Adrenal gland (tissue), 12 donors: ENCODE measurements around the gene CNOT2. TPM values are rescaled to one million over a fixed set of nuclear protein-coding genes. Genes with fewer than 3 reads are reported as not detected.

Experiments
- DNase-seq, 7 donors: peaks; one replicate each; pipeline ENCODE4 v3.0.0-alpha.2; 2019 to 2020
- H3K27ac ChIP-seq, 5 donors: fragments of 200-600 bp; sonication (generic) in 4 of 5; 1 replicate in 3 of 5; 2 replicates in 2 of 5; pipeline versions ENCODE4 v1.5.1 to v1.8.0; 2016 to 2020; ENCODE audit warnings: mild to moderate bottlenecking in 1 of 5
- H3K27me3 ChIP-seq: fragments of 200-600 bp; 2 replicates; pipeline ENCODE4 v1.8.0; 2021
- H3K36me3 ChIP-seq, 2 donors: fragments of 200-600 bp; replicated peaks in 1 of 2; 1 replicate in 1 of 2; 2 replicates in 1 of 2; pipeline versions ENCODE4 v1.5.1 to v1.8.0; 2018 to 2022
- H3K4me1 ChIP-seq, 2 donors: fragments of 200-600 bp; replicated peaks in 1 of 2; 1 replicate in 1 of 2; 2 replicates in 1 of 2; pipeline versions ENCODE4 v1.5.1 to v1.8.0; 2018 to 2021
- H3K4me3 ChIP-seq, 4 donors: fragments of 200-600 bp; sonication (generic) in 3 of 4; one replicate each; pipeline ENCODE4 v1.5.1; 2016 to 2018
- H3K9me3 ChIP-seq, 3 donors: fragments of 200-600 bp; sonication (generic) in 1 of 3; replicated peaks in 1 of 3; 1 replicate in 2 of 3; 2 replicates in 1 of 3; pipeline versions ENCODE4 v1.5.1 to v1.8.0; 2016 to 2021
- POLR2A ChIP-seq, 2 donors: fragments of 450-650 bp; IDR thresholded peaks; one replicate each; pipeline ENCODE4 v1.6.1; 2017; ENCODE audit warnings: antibody characterized with exemption in 2 of 2, mild to moderate bottlenecking in 2 of 2, moderate library complexity in 1 of 2
- WGBS, 4 donors: extraction: QIAGEN DNeasy Blood & Tissue Kit in 2 of 4; methylation state at CpG; one replicate each; pipeline versions ENCODE4 v1.1.5 to v1.1.7; 2013 to 2017; 5-methylcytosine and 5-hydroxymethylcytosine counted together
- intact Hi-C, 2 donors: fragments of 100-400 bp; cut with DNase I; formaldehyde crosslinking; loops; one replicate each; pipeline versions ENCODE4 v1.14.1 to v1.15.0; 2022 to 2023
- polyA plus RNA-seq, 3 donors: library from polyadenylated mRNA; stranded (reverse); fragments of 200-250 nt in 2 of 3; fragments of 350-450 nt in 1 of 3; fragmentation: Illumina TruSeq in 1 of 3; extraction: RNeasy Lipid Tissue Mini Kit (QIAGEN cat#74804) in 1 of 3; gene quantifications; one replicate each; pipeline ENCODE4 v1.2.3, GENCODE V29; 2013 to 2014
- total RNA-seq, 9 donors: library from RNA; depleted of rRNA in 4 of 9; stranded (reverse); fragments of >200 nt in 4 of 9; fragments of 120-200 nt in 1 of 9; fragmentation: NEBNext Ultra II Directional in 1 of 9; extraction: Animal tissue kit (Norgen Biotek cat#: 25700) in 1 of 9; gene quantifications; one replicate each; pipeline versions ENCODE4 v1.1.0 to v1.2.4, GENCODE V29; 2013 to 2023
- TF ChIP-seq, protein P1 (sequence below), 6 experiments: fragments of 450-650 bp in 4 of 6; fragments of 200-600 bp in 2 of 6; sonication (generic) in 1 of 6; IDR thresholded peaks; 1 replicate in 5 of 6; 2 replicates in 1 of 6; pipeline versions ENCODE4 v1.5.1 to v1.8.0; 2016 to 2021; ENCODE audit warnings: antibody characterized with exemption in 6 of 6, mild to moderate bottlenecking in 2 of 6, moderate library complexity in 1 of 6
- donor health status: healthy with polysubstance abuse.
- donor health status: Bipolar disorder and iron deficiency.
- donor health status: DM: yes; HTN: yes; CAD: no.
- donor health status: DM: no; HTN: no; CAD: no.
- donor health status: DM: no; HTN: no; CAD: no.
- donor health status: DM: yes; HTN: yes; CAD: no.

Gene CNOT2
- total and polyA plus RNA-seq, 12 donors: 33.4 to 127 (median 57.1) TPM

DNA sequence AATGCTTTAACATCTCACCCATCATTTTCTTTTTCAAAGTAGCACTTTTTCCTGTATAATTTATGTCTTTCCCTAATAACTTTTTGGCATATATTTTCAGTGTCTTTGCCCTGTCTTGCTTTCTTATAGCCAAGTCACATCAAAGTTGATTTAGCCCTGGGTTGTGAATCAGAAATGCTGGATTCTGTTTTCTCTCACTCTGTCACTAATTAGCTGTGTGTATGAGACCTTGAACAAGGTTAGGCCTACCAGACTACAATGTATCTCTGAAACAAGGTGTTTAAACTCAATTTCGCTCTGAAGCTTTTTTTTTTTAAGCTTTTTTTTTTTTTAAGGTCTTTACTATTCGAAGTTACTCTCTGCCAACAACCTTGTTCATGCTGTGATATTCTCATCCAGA, 25.7 kb downstream of the CNOT2 start:
- 51 to 63% (median 55%) methylated on average over 2 of the region's 2 CpGs for WGBS, 4 donors
- no peak for TF ChIP-seq POLR2A (IDR thresholded peaks at IDR 0.05)
- TF ChIP-seq, protein P1, sequence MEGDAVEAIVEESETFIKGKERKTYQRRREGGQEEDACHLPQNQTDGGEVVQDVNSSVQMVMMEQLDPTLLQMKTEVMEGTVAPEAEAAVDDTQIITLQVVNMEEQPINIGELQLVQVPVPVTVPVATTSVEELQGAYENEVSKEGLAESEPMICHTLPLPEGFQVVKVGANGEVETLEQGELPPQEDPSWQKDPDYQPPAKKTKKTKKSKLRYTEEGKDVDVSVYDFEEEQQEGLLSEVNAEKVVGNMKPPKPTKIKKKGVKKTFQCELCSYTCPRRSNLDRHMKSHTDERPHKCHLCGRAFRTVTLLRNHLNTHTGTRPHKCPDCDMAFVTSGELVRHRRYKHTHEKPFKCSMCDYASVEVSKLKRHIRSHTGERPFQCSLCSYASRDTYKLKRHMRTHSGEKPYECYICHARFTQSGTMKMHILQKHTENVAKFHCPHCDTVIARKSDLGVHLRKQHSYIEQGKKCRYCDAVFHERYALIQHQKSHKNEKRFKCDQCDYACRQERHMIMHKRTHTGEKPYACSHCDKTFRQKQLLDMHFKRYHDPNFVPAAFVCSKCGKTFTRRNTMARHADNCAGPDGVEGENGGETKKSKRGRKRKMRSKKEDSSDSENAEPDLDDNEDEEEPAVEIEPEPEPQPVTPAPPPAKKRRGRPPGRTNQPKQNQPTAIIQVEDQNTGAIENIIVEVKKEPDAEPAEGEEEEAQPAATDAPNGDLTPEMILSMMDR (IDR thresholded peaks at IDR 0.05): no peak
- DNase-seq: no peak
- Histone ChIP-seq H3K4me1 (peaks cover 0 to 44% of the 10 kb centered on the region in 2 donors), H3K27ac (no peak overlapping the region), H3K36me3 (no peaks in the 10 kb centered on the region), H3K9me3 (no peaks in the 10 kb centered on the region), H3K27me3 (no peaks in the 10 kb centered on the region), H3K4me3 (no peak overlapping the region)
- intact Hi-C loops: no loop called here

DNA sequence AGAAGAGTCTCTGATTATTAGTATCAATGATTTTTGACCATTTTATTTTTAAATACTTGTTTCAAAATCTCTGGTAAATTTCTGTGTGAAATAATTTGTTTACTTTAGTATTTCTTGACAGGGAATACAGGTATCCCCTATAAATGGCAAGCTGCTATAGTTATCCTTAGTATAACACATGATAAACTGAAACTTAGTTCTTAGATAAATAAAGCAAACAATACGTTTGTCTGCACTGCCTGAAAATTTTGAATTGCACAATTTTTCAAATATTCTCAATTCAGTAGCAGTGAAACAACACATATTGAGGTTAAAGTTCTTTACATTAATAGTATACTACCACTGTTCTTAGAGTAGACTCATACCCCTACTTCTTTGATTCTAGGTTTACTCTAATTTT, 26.9 kb downstream of the CNOT2 start:
- no peak for DNase-seq
- no peak overlapping the region for H3K4me3 ChIP-seq
- H3K27ac ChIP-seq: no peak overlapping the region
- H3K27me3 ChIP-seq: no peaks in the 10 kb centered on the region
- intact Hi-C loops: no loop called here
- TF ChIP-seq POLR2A (IDR thresholded peaks at IDR 0.05): no peak
- TF ChIP-seq, protein P1 (IDR thresholded peaks at IDR 0.05): no peak
- peaks cover 0 to 44% of the 10 kb centered on the region in 2 donors for H3K4me1 ChIP-seq
- no peaks in the 10 kb centered on the region for H3K36me3 ChIP-seq
- no peaks in the 10 kb centered on the region for H3K9me3 ChIP-seq
- 46 to 59% (median 54%) methylated on average over 1 of the region's 1 CpG for WGBS, 4 donors

DNA sequence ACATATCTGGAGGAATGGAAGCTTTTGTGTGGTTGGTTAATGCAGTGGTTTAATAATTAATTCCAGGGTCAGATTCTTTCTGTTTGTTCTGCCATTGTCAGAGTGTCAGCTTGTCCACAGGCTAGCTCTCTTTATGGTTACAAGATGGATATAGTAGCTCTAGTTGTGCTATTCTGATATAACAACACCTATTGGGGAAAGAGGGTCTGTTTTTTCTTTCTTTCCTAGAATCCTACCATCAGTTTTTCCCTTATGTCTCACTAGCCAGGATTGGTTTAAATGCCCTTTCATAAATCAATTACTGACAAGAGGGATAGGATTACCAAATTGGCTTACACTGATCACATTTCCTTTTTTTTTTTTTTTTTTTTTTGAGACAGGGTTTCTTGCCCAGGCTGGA, 27.8 kb downstream of the CNOT2 start:
- no peak for TF ChIP-seq POLR2A (IDR thresholded peaks at IDR 0.05)
- TF ChIP-seq, protein P1 (IDR thresholded peaks at IDR 0.05): no peak
- Histone ChIP-seq H3K36me3 (no peaks in the 10 kb centered on the region), H3K4me1 (peaks cover 0 to 39% of the 10 kb centered on the region in 2 donors), H3K27me3 (no peaks in the 10 kb centered on the region), H3K4me3 (no peak overlapping the region), H3K9me3 (no peaks in the 10 kb centered on the region), H3K27ac (no peak overlapping the region)
- DNase-seq: no peak
- intact Hi-C loops: no loop called here

DNA sequence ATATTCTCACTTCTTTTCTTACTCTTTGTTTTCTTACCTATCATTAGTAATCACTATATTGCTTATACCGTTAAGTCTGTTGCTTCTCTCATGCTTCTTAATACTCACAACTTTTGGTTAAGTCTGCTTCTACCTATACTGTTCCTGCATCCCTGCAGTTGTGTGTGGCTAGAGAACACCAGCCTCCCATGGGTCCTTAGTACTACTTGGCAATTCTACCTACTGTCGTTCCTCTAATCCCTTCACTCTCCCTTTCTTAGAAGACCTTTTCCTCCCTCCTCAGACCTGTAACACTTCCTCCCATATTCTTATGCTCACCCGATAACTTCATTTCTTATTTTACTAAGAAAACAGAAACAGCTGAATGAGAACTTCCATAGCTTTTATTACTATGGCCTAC, 29.3 kb downstream of the CNOT2 start:
- Histone ChIP-seq H3K27ac (no peak overlapping the region), H3K36me3 (no peaks in the 10 kb centered on the region), H3K9me3 (no peaks in the 10 kb centered on the region), H3K4me3 (no peak overlapping the region), H3K27me3 (no peaks in the 10 kb centered on the region), H3K4me1 (peaks cover 0 to 39% of the 10 kb centered on the region in 2 donors)
- TF ChIP-seq, protein P1 (IDR thresholded peaks at IDR 0.05): no peak
- TF ChIP-seq POLR2A (IDR thresholded peaks at IDR 0.05): no peak
- no peak for DNase-seq
- 91 to 93% (median 91%) methylated on average over 3 of the region's 3 CpGs for WGBS, 4 donors
- intact Hi-C loops: no loop called here
